K562 (cell line): ENCODE results near the gene PIP4K2A.

ENCODE experiments used
- CEBPB ChIP-seq: fragments of 450-650 bp; IDR thresholded peaks from 2 replicates; pipeline ENCODE4 v1.6.1; 2016; ENCODE audit warnings: missing genetic modification characterization, missing compliant biosample characterization
- E2F5 ChIP-seq: sonication (generic); formaldehyde crosslinking; IDR thresholded peaks from 2 replicates; pipeline ENCODE4 v1.8.0; 2022; ENCODE audit warnings: mild to moderate bottlenecking, missing genetic modification reagents
- NR2C2 ChIP-seq, 2 experiments: fragments of 200-800 bp in 1 of 2; sonication (Bioruptor generic) in 1 of 2; sonication (generic) in 1 of 2; formaldehyde crosslinking in 1 of 2; IDR thresholded peaks; 2 replicates each; pipeline versions ENCODE4 v1.6.1 to v1.8.0; 2016 to 2022; ENCODE audit warnings: mild to moderate bottlenecking in 1 of 2, missing compliant biosample characterization in 1 of 2, missing genetic modification characterization in 1 of 2, missing genetic modification reagents in 1 of 2

DNA sequence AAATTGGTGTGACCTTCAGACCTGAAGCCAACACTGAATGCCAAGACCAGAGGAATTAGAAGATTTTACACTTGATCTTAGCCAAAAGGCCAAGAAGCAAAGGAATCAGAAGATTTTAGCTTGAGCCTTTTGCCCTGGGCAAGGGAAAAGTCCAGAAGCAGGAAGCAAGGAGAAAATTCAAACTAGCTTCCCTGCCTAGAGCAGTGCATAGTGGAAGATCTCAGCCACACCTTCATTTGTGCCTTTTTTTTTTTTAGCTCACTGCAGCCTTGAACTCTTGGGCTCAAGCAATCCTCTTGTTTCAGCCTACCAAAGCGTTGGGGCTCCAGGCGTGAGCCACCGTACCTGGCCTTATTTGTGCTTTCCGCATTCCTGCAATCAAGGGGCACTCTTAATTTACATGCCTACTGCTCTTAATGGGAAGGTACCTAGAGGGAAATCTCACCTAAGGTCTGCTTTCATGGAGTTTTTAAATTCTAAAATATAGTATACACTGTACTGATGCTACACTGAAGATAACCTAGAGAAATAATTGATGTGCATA, 8.3 kb upstream of the PIP4K2A start:
- TF ChIP-seq NR2C2 (CRISPR knock-in tag; IDR thresholded peaks at IDR 0.05), result no peak
- TF ChIP-seq NR2C2 (tag; IDR thresholded peaks at IDR 0.05), result no peak
- no peak for TF ChIP-seq CEBPB
- TF ChIP-seq E2F5 (CRISPR knock-in tag), result no peak
